OCI-M2 (cell line): ENCODE measurements around the gene DOCK4.

Source experiments
- DNase-seq: peaks from one replicate; lab custom pipeline; 2025; ENCODE audit not compliant: unreplicated experiment; lab: John Stamatoyannopoulos, UW

The DOCK4 gene

GRCh38 chr7:112019932-112020331 lies 186.3 kb downstream of the DOCK4 start:
- no peak for DNase-seq

GRCh38 chr7:112018305-112019030 lies 187.7 kb downstream of the DOCK4 start:
- no peak for DNase-seq

GRCh38 chr7:112015146-112015545 lies 191.1 kb downstream of the DOCK4 start:
- DNase-seq, result no peak

GRCh38 chr7:112014347-112014746 lies 191.9 kb downstream of the DOCK4 start:
- no peak for DNase-seq

GRCh38 chr7:112013274-112013673 lies 192.9 kb downstream of the DOCK4 start:
- DNase-seq, result no peak

GRCh38 chr7:112012242-112012641 lies 194.0 kb downstream of the DOCK4 start:
- DNase-seq, result no peak

- no peak for DNase-seq
Observed at GRCh38 chr7:112010994-112011393, 195.2 kb downstream of the DOCK4 start.

GRCh38 chr7:112010109-112010508 lies 196.1 kb downstream of the DOCK4 start:
- DNase-seq, result no peak

GRCh38 chr7:112009081-112009480 lies 197.1 kb downstream of the DOCK4 start:
- DNase-seq, result no peak

GRCh38 chr7:112007185-112007584 lies 199.0 kb downstream of the DOCK4 start:
- no peak for DNase-seq

GRCh38 chr7:112006071-112006470 lies 200.1 kb downstream of the DOCK4 start:
- no peak for DNase-seq

GRCh38 chr7:112005205-112005775 lies 200.9 kb downstream of the DOCK4 start:
- DNase-seq, result no peak

- DNase-seq, result no peak
Observed at GRCh38 chr7:112001091-112001826, 204.9 kb downstream of the DOCK4 start.

- DNase-seq, result no peak
Observed at GRCh38 chr7:111998326-111998725, 207.9 kb downstream of the DOCK4 start.

GRCh38 chr7:111997546-111997945 lies 208.7 kb downstream of the DOCK4 start:
- no peak for DNase-seq

- DNase-seq, result no peak
Observed at GRCh38 chr7:111992601-111993000, 213.6 kb downstream of the DOCK4 start.

GRCh38 chr7:111990643-111991042 lies 215.6 kb downstream of the DOCK4 start:
- no peak for DNase-seq

GRCh38 chr7:111987886-111988285 lies 218.3 kb downstream of the DOCK4 start:
- DNase-seq, result no peak

- DNase-seq, result no peak
Observed at GRCh38 chr7:111987115-111987826, 218.9 kb downstream of the DOCK4 start.

- DNase-seq, result no peak
Observed at GRCh38 chr7:111986601-111987000, 219.6 kb downstream of the DOCK4 start.

GRCh38 chr7:111985798-111986197 lies 220.4 kb downstream of the DOCK4 start:
- DNase-seq, result no peak

GRCh38 chr7:111982804-111983203 lies 223.4 kb downstream of the DOCK4 start:
- DNase-seq, result no peak
